ENCODE results near the gene SLC2A10.

Gene SLC2A10

DNA sequence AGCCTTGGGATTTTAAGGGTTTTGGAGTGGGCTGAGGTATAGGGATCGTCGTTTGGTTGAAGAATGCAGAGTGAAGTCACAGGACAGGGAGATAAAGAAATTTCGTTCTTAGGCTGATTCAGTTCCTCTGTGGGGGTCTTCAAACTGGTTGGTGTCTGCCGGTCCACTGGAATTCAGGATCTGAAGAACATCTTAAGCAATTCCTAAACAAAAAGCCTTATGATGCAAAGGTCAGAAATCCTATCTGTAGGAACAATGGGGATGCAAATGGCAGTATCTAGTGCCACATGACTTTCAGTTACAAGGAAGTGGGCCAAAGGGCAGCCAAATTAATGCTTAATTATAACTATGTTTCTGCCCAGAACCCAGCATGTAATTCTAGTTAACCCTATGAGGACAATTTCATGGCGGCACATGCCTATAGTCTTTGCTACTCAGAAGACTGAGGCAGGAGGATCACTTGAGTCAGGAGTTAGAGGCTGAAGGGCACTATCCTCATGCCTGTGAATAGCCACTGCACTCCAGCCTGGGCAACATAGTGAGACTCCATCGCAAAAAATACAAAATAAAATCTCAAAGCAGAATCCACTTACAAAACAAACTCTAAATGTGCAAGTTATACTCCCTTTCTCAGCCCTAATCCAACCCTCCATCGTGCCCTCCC lies 4.6 kb upstream of the SLC2A10 start:
- Histone ChIP-seq H3K27me3 (ENCODE audit: insufficient read depth, poor library complexity, severe bottlenecking) (peaks cover 7% of the 10 kb centered on the region), H3K4me3 (replicated peaks; ENCODE audit: insufficient read depth, low read length) (no peak overlapping the region), H3K27ac (replicated peaks) (no peak overlapping the region)
- TF ChIP-seq POLR2AphosphoS5 (IDR thresholded peaks at IDR 0.05; ENCODE audit: low read depth) (no peak), CTCF (IDR thresholded peaks at IDR 0.05; ENCODE audit: insufficient read depth, low read length) (no peak), GABPA (IDR thresholded peaks at IDR 0.05; ENCODE audit: low read depth) (no peak), SPI1 (IDR thresholded peaks at IDR 0.05; ENCODE audit: borderline replicate concordance, low read depth) (no peak), REST (IDR thresholded peaks at IDR 0.05; ENCODE audit: insufficient replicate concordance, low read depth) (no peak)
- DNase-seq (ENCODE audit: low read depth in 1 of 2, low spot score in 1 of 2), result no peak

- TF ChIP-seq GABPA (IDR thresholded peaks at IDR 0.05; ENCODE audit: low read depth), result no peak
- TF ChIP-seq REST (IDR thresholded peaks at IDR 0.05; ENCODE audit: insufficient replicate concordance, low read depth), result no peak
- TF ChIP-seq CTCF (IDR thresholded peaks at IDR 0.05; ENCODE audit: insufficient read depth, low read length), result no peak
- no peak for TF ChIP-seq SPI1 (IDR thresholded peaks at IDR 0.05; ENCODE audit: borderline replicate concordance, low read depth)
- no peak for TF ChIP-seq POLR2AphosphoS5 (IDR thresholded peaks at IDR 0.05; ENCODE audit: low read depth)
- no peak for DNase-seq (ENCODE audit: low read depth in 1 of 2, low spot score in 1 of 2)
- H3K27ac ChIP-seq (replicated peaks), result no peak overlapping the region
- H3K4me3 ChIP-seq (replicated peaks; ENCODE audit: insufficient read depth, low read length), result no peak overlapping the region
- peaks cover 12% of the 10 kb centered on the region for H3K27me3 ChIP-seq (ENCODE audit: insufficient read depth, poor library complexity, severe bottlenecking)
Measured at GRCh38 chr20:46705378-46705729, 4.1 kb upstream of the SLC2A10 start.

DNA sequence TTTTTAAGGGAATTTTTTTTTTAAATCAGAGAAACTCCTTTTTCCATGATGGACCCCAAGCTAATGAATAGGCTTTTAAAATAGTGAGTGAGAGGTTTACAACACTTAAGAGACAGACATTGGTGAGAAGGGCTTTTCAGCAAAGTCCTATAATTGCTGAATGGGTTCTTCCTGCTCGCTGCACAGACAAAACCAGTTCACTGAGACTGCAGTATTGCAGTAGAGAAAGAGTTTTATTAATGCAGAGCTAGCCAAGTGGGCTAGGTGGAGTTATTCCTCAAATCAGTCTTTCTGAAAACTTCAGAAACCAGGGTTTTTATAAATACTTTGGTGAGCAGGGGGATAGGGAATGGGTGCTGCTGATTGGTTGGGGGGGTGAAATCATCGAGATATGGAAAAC lies 3.2 kb upstream of the SLC2A10 start:
- no peak overlapping the region for H3K4me3 ChIP-seq (replicated peaks; ENCODE audit: insufficient read depth, low read length)
- TF ChIP-seq GABPA (IDR thresholded peaks at IDR 0.05; ENCODE audit: low read depth), result no peak
- no peak for TF ChIP-seq CTCF (IDR thresholded peaks at IDR 0.05; ENCODE audit: insufficient read depth, low read length)
- no peak for TF ChIP-seq REST (IDR thresholded peaks at IDR 0.05; ENCODE audit: insufficient replicate concordance, low read depth)
- TF ChIP-seq POLR2AphosphoS5 (IDR thresholded peaks at IDR 0.05; ENCODE audit: low read depth), result no peak
- no peak for TF ChIP-seq SPI1 (IDR thresholded peaks at IDR 0.05; ENCODE audit: borderline replicate concordance, low read depth)
- no peak overlapping the region for H3K27ac ChIP-seq (replicated peaks)
- DNase-seq (ENCODE audit: low read depth in 1 of 2, low spot score in 1 of 2), result no peak
- peaks cover 18% of the 10 kb centered on the region for H3K27me3 ChIP-seq (ENCODE audit: insufficient read depth, poor library complexity, severe bottlenecking)
